ENCODE data around the gene NPTX1. TPM values are rescaled to one million over a fixed set of nuclear protein-coding genes. Genes with fewer than 3 reads are reported as not detected.

The NPTX1 gene
- total RNA-seq, 4 donors from 2014 or later, result 0.92 to 0.98 TPM; not detected in 2

GRCh38 chr17:80429356-80430275 lies 46.8 kb downstream of the NPTX1 start:
- intact Hi-C loops (cut with DNase I), result loop anchor here (5.0 to 10.0 kb wide), 4 partner anchors 148 to 675 kb away; no protein-coding TSS in a partner anchor
- 90 to 97% methylated on average over 15 to 25 of the region's 33 CpGs for WGBS, 2 donors
- DNase-seq, result no peak

GRCh38 chr17:80428796-80429195 lies 47.6 kb downstream of the NPTX1 start:
- Histone ChIP-seq H3K9me3 (no peaks in the 10 kb centered on the region), H3K4me3 (replicated peaks in 1 of 3) (no peak overlapping the region), H3K27ac (no peak overlapping the region), H3K36me3 (no peaks in the 10 kb centered on the region), H3K4me1 (peaks cover 0 to 6% of the 10 kb centered on the region in 2 donors), H3K27me3 (no peaks in the 10 kb centered on the region)
- DNase-seq, result no peak
- no peak for TF ChIP-seq POLR2A (IDR thresholded peaks at IDR 0.05)
- TF ChIP-seq CTCF (IDR thresholded peaks at IDR 0.05), result no peak
- WGBS, 2 donors, result 81 to 92% methylated on average over 11 of the region's 11 CpGs
- intact Hi-C loops (cut with DNase I), result loop anchor here (5.0 to 10.0 kb wide), 4 partner anchors 149 to 676 kb away; no protein-coding TSS in a partner anchor

More at GRCh38 chr17:80429356-80430275, 46.8 kb downstream of the NPTX1 start:
- TF ChIP-seq POLR2A (IDR thresholded peaks at IDR 0.05), result no peak
- TF ChIP-seq CTCF (IDR thresholded peaks at IDR 0.05), result no peak
- peaks cover 0 to 6% of the 10 kb centered on the region in 2 donors for H3K4me1 ChIP-seq
- no peaks in the 10 kb centered on the region for H3K36me3 ChIP-seq
- H3K4me3 ChIP-seq (replicated peaks in 1 of 3), result no peak overlapping the region
- no peaks in the 10 kb centered on the region for H3K9me3 ChIP-seq
- no peaks in the 10 kb centered on the region for H3K27me3 ChIP-seq
- no peak overlapping the region for H3K27ac ChIP-seq

GRCh38 chr17:80428363-80428762 lies 48.0 kb downstream of the NPTX1 start:
- intact Hi-C loops (cut with DNase I), result loop anchor here (5.0 to 10.0 kb wide), 4 partner anchors 149 to 676 kb away; no protein-coding TSS in a partner anchor
- TF ChIP-seq POLR2A (IDR thresholded peaks at IDR 0.05), result no peak
- TF ChIP-seq CTCF (IDR thresholded peaks at IDR 0.05), result no peak
- WGBS, 2 donors, result 71 to 86% methylated on average over 1 of the region's 12 CpGs
- no peaks in the 10 kb centered on the region for H3K36me3 ChIP-seq
- H3K4me1 ChIP-seq, result peaks cover 0 to 6% of the 10 kb centered on the region in 2 donors
- no peaks in the 10 kb centered on the region for H3K9me3 ChIP-seq
- no peak for DNase-seq
- no peak overlapping the region for H3K27ac ChIP-seq
- H3K4me3 ChIP-seq (replicated peaks in 1 of 3), result no peak overlapping the region
- H3K27me3 ChIP-seq, result no peaks in the 10 kb centered on the region

GRCh38 chr17:80427366-80428282 lies 48.8 kb downstream of the NPTX1 start:
- no peaks in the 10 kb centered on the region for H3K36me3 ChIP-seq
- TF ChIP-seq CTCF (IDR thresholded peaks at IDR 0.05) (no peak), POLR2A (IDR thresholded peaks at IDR 0.05) (no peak)
- H3K4me1 ChIP-seq, result peaks cover 0 to 6% of the 10 kb centered on the region in 2 donors
- 69 to 90% methylated on average over 4 to 25 of the region's 27 CpGs for WGBS, 2 donors
- DNase-seq, result no peak
- no peaks in the 10 kb centered on the region for H3K9me3 ChIP-seq
- no peaks in the 10 kb centered on the region for H3K27me3 ChIP-seq
- H3K27ac ChIP-seq, result no peak overlapping the region
- intact Hi-C loops (cut with DNase I), result loop anchor here (5.0 to 10.0 kb wide), 4 partner anchors 150 to 677 kb away; no protein-coding TSS in a partner anchor
- no peak overlapping the region for H3K4me3 ChIP-seq (replicated peaks in 1 of 3)

All from thyroid gland (tissue), 4 donors.